A549 (cell line): ENCODE results near the gene PTK7. TPM values are rescaled to one million over a fixed set of nuclear protein-coding genes. Genes with fewer than 3 reads are reported as not detected.

Experiments
- ATAC-seq, 2 experiments: fragments of 200-7000 bp in 1 of 2; fragments of >200 bp in 1 of 2; cut with Nextera tagmentation in 1 of 2; cut with Tn5 transposase in 1 of 2; 3 replicates each; pipeline versions ENCODE4 v1.8.0 to v1.9.1; 2018 to 2020; ENCODE audit warnings: mild to moderate bottlenecking in 1 of 2, moderate library complexity in 1 of 2
- CTCF ChIA-PET: fragments of 300-600 bp; sonication (Branson Sonifier 250); formaldehyde crosslinking; extraction: SDS; loops from one replicate; lab custom pipeline; 2021; ENCODE audit warnings: antibody characterized with exemption, inconsistent platforms; lab: Yijun Ruan, JAX
- POLR2A ChIA-PET: fragments of 350-600 bp; formaldehyde crosslinking; extraction: SDS; loops from one replicate; lab custom pipeline; 2021; ENCODE audit warnings: antibody characterized with exemption, inconsistent platforms; lab: Yijun Ruan, JAX
- DNase-seq, 2 experiments: peaks; one replicate each; pipeline versions ENCODE4 v3.0.0 to v3.0.0-alpha.2; 2011 to 2016; ENCODE audit warnings: low read depth in 1 of 2, low spot score in 1 of 2
- FAIRE-seq: peaks from 2 replicates; lab custom pipeline; 2011; peaks lifted over from hg19 to GRCh38; lab: Jason Lieb, UNC
- H3K27ac ChIP-seq, 2 experiments: fragments of >200 bp; sonication (Bioruptor Twin); formaldehyde crosslinking; 3 replicates each; pipeline ENCODE4 v1.5.1; 2016 to 2017
- H3K4me1 ChIP-seq: fragments of >200 bp; sonication (Bioruptor Twin); formaldehyde crosslinking; 3 replicates; pipeline ENCODE4 v1.6.1; 2016
- H3K4me2 ChIP-seq: fragments of >200 bp; sonication (Bioruptor Twin); formaldehyde crosslinking; 3 replicates; pipeline ENCODE4 v1.6.1; 2016
- H3K4me3 ChIP-seq: fragments of >200 bp; sonication (Bioruptor Twin); formaldehyde crosslinking; 3 replicates; pipeline ENCODE4 v1.5.1; 2016
- H3K9me3 ChIP-seq: fragments of >200 bp; sonication (Bioruptor Twin); formaldehyde crosslinking; 3 replicates; pipeline ENCODE4 v1.6.1; 2016
- CBX8 ChIP-seq: fragments of 200-600 bp; sonication (generic); IDR thresholded peaks from 2 replicates; pipeline ENCODE4 v1.6.1; 2016
- CHD2 ChIP-seq: fragments of 150-350 bp; IDR thresholded peaks from 2 replicates; pipeline ENCODE4 v1.6.1; 2014; ENCODE audit warnings: low read length; ENCODE audit not compliant: partially characterized antibody
- GATA3 ChIP-seq: IDR thresholded peaks from 2 replicates; pipeline ENCODE4 v1.6.1; 2012; ENCODE audit warnings: borderline replicate concordance
- HOXA7 ChIP-seq: fragments of 250-450 bp; sonication (Bioruptor Pico); IDR thresholded peaks from 2 replicates; pipeline ENCODE4 v1.5.0; 2020; ENCODE audit warnings: mild to moderate bottlenecking, moderate library complexity
- HOXB5 ChIP-seq: fragments of 250-450 bp; sonication (Bioruptor Pico); IDR thresholded peaks from 2 replicates; pipeline ENCODE4 v1.5.0; 2020; ENCODE audit warnings: mild to moderate bottlenecking, moderate library complexity
- JUN ChIP-seq, 2 experiments: fragments of >200 bp; sonication (Bioruptor Twin); formaldehyde crosslinking; IDR thresholded peaks; 2 replicates in 1 of 2; 3 replicates in 1 of 2; pipeline ENCODE4 v1.6.1; 2016 to 2017
- KDM5A ChIP-seq: fragments of 200-600 bp; sonication (generic); IDR thresholded peaks from 2 replicates; pipeline ENCODE4 v1.6.1; 2016; ENCODE audit warnings: antibody characterized with exemption, mild to moderate bottlenecking
- REST ChIP-seq: fragments of 200-600 bp; sonication (generic); IDR thresholded peaks from 2 replicates; pipeline ENCODE4 v1.6.1; 2016; ENCODE audit warnings: antibody characterized with exemption, mild to moderate bottlenecking, moderate library complexity
- SREBF2 ChIP-seq: fragments of 450-650 bp; IDR thresholded peaks from 2 replicates; pipeline ENCODE4 v1.6.1; 2014; ENCODE audit warnings: mild to moderate bottlenecking, moderate library complexity
- TFCP2L1 ChIP-seq: fragments of 250-450 bp; sonication (Bioruptor Pico); IDR thresholded peaks from 2 replicates; pipeline ENCODE4 v1.5.0; 2021; ENCODE audit warnings: mild to moderate bottlenecking
- TP53 ChIP-seq: fragments of 250-450 bp; sonication (Bioruptor Pico); IDR thresholded peaks from 2 replicates; pipeline ENCODE4 v1.5.0; 2021; ENCODE audit warnings: mild to moderate bottlenecking, moderate library complexity
- ZC3H11A ChIP-seq: fragments of 450-650 bp; IDR thresholded peaks from 2 replicates; pipeline ENCODE4 v1.6.1; 2014; ENCODE audit warnings: antibody characterized with exemption, mild to moderate bottlenecking
- ZNF302 ChIP-seq: fragments of 250-450 bp; sonication (Bioruptor Pico); IDR thresholded peaks from 2 replicates; pipeline ENCODE4 v1.9.0; 2021; ENCODE audit warnings: inconsistent platforms, mild to moderate bottlenecking, moderate library complexity
- WGBS: methylation state at CpG from one replicate; pipeline ENCODE4 v1.1.6; 2017; ENCODE audit errors: missing lambda C conversion rate; 5-methylcytosine and 5-hydroxymethylcytosine counted together
- polyA plus RNA-seq, 4 experiments: library from polyadenylated mRNA; depleted of rRNA in 3 of 4; stranded (reverse); fragments of >200 nt; fragmentation: RNase III in 1 of 4; extraction: RNeasy Plus Mini Kit Qiagen cat#74134 plus additional on column Dnase treatment in 1 of 4; gene quantifications; 2 replicates in 3 of 4; 3 replicates in 1 of 4; pipeline ENCODE4 v1.2.3, GENCODE V29; 2011 to 2017
- TF ChIP-seq, protein P1 (sequence below): fragments of 150-350 bp; IDR thresholded peaks from 2 replicates; pipeline ENCODE4 v1.6.1; 2014; ENCODE audit warnings: low read depth, mild to moderate bottlenecking, low read length
- TF ChIP-seq, protein P2 (sequence below): IDR thresholded peaks from 2 replicates; pipeline ENCODE4 v1.6.1; 2012

Gene PTK7
- polyA plus RNA-seq, 2 of the 4 experiments (the other 2 are of a cell fraction): 2.8 to 5.6 TPM

- DNase-seq (no peak), ATAC-seq (no peak), FAIRE-seq (no peak)
- H3K27ac ChIP-seq: no peak overlapping the region
- H3K4me2 ChIP-seq: no peak overlapping the region
- WGBS: 69% methylated on average over 9 of the region's 9 CpGs
- H3K9me3 ChIP-seq: no peaks in the 10 kb centered on the region
- POLR2A ChIA-PET: no interaction called here
- CTCF ChIA-PET: no interaction called here
- H3K4me3 ChIP-seq: no peak overlapping the region
- no peaks in the 10 kb centered on the region for H3K4me1 ChIP-seq
- TF ChIP-seq JUN (IDR thresholded peaks at IDR 0.05) (no peak), ZNF302 (no peak), ZC3H11A (no peak), CHD2 (no peak), HOXB5 (CRISPR knock-in tag) (no peak), GATA3 (no peak), REST (no peak), HOXA7 (CRISPR knock-in tag) (no peak), CBX8 (no peak), SREBF2 (no peak), TFCP2L1 (CRISPR knock-in tag) (no peak)
- TF ChIP-seq, protein P1, sequence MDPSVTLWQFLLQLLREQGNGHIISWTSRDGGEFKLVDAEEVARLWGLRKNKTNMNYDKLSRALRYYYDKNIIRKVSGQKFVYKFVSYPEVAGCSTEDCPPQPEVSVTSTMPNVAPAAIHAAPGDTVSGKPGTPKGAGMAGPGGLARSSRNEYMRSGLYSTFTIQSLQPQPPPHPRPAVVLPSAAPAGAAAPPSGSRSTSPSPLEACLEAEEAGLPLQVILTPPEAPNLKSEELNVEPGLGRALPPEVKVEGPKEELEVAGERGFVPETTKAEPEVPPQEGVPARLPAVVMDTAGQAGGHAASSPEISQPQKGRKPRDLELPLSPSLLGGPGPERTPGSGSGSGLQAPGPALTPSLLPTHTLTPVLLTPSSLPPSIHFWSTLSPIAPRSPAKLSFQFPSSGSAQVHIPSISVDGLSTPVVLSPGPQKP: no peak
- TF ChIP-seq, protein P2, sequence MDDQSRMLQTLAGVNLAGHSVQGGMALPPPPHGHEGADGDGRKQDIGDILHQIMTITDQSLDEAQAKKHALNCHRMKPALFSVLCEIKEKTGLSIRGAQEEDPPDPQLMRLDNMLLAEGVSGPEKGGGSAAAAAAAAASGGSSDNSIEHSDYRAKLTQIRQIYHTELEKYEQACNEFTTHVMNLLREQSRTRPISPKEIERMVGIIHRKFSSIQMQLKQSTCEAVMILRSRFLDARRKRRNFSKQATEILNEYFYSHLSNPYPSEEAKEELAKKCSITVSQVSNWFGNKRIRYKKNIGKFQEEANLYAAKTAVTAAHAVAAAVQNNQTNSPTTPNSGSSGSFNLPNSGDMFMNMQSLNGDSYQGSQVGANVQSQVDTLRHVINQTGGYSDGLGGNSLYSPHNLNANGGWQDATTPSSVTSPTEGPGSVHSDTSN: no peak
These were observed 29.6 kb downstream of the PTK7 start for GRCh38 chr6:43105538-43106222.

DNA sequence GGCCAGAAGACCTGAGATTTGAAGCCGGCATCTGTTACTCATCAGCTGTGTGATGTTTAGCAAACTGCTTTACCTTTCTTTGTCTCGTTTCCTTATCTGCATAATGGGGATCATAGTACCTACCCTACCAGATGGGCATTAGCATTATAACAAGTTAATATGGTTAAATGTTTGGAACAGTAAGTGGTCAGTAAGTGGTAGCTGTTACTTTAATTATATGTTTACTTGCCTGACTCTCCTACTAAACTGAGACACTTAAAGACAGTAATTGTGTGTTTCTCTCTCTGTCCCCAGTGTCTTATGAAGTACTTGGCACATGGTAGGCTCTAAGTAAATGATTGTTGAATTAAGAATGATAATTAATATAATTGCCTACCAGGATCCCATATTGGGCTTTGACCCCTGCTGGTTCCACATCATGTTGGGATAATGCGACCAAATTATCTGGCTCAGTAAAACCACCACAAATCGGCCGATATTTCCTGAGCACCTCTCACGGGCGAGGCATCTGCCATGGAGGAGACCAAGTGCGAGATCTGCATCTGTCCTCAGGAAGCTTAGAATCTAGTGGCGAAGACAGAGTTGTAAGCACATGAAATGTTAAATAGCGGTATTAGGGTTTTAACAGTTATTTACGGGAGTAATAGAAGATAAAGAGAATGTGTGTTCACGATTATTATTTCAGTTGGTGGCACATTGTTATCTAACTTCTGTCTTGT lies 31.4 kb downstream of the PTK7 start:
- Histone ChIP-seq H3K4me3 (no peak overlapping the region), H3K27ac (no peak overlapping the region), H3K4me1 (no peaks in the 10 kb centered on the region), H3K9me3 (no peaks in the 10 kb centered on the region), H3K4me2 (no peak overlapping the region)
- TF ChIP-seq KDM5A (no peak), TP53 (CRISPR knock-in tag) (no peak)
- ChIA-PET CTCF (interaction anchor here (0.6 kb wide), 1 partner anchor 290 kb away, joined by 3 read pairs; no protein-coding TSS in a partner anchor), POLR2A (no interaction called here)
- FAIRE-seq (no peak), DNase-seq (no peak), ATAC-seq (no peak)
- 87% methylated on average over 12 of the region's 12 CpGs for WGBS
